ENCODE measurements around the gene ERAS. TPM values are rescaled to one million over a fixed set of nuclear protein-coding genes. Genes with fewer than 3 reads are reported as not detected.

ERAS gene
- total and polyA plus RNA-seq, 2 donors (not counting 3 experiments of a cell fraction or from before 2014, with no cell fraction given): 0.14 TPM; not detected in 1

DNA sequence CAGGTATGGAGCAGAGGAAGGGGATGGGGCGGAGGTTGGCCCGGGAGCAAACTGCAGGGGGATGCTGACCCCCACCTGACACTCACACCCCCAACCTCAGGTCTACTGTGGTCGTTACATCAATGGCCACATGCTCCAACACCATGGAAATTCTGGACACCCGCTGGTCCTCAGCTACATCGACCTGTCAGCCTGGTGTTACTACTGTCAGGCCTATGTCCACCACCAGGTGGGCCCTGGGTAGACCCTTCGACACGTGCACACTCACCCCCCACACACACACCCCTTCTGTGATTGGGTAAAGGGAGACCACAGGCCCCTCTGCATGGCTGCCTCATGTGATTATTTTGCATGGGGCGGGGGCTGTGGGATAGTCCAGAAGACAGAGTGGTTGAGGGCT is 2.2 kb upstream of the ERAS start:
- no peak overlapping the region for H3K4me2 ChIP-seq (ENCODE audit: insufficient read depth, low read length)
- H3K4me3 ChIP-seq (replicated peaks in 1 of 3; ENCODE audit: insufficient read depth in 1 of 3, low read depth in 1 of 3, low read length in 3 of 3): no peak overlapping the region
- FAIRE-seq: no peak
- no peak overlapping the region for H2AFZ ChIP-seq (ENCODE audit: low read depth, low read length)
- BruUV-seq (replicated peaks): no TSS peak
- no peak overlapping the region for H3K27ac ChIP-seq (ENCODE audit: insufficient read depth, low read depth, low read length)
- ChIA-PET CTCF (no interaction called here), POLR2A (no interaction called here)
- no peaks in the 10 kb centered on the region for H3K9me1 ChIP-seq (replicated peaks; ENCODE audit: control insufficient read depth, extremely low read depth, insufficient read depth, low read length)
- no peaks in the 10 kb centered on the region for H3K4me1 ChIP-seq (ENCODE audit: control insufficient read depth, extremely low read depth, insufficient read depth, low read length)
- H3K9me3 ChIP-seq (replicated peaks; ENCODE audit: control insufficient read depth, insufficient read depth, low read length): no peaks in the 10 kb centered on the region
- no peak for DNase-seq (ENCODE audit: low read depth, low spot score)
- intact Hi-C loops (cut with micrococcal nuclease): no loop called here
- H3K36me3 ChIP-seq (ENCODE audit: control insufficient read depth in 2 of 2, extremely low read depth in 1 of 2, insufficient read depth in 2 of 2, low read length in 2 of 2): peaks cover 0 to 2% of the 10 kb centered on the region in 2 experiments
- dilution Hi-C loops (cut with MboI; ENCODE audit: extremely low pct_ligation_motif_present, low sequenced_read_pairs): no loop called here
- H3K79me2 ChIP-seq (ENCODE audit: control insufficient read depth, insufficient read depth, low read length): no peaks in the 10 kb centered on the region
- H3K27me3 ChIP-seq (ENCODE audit: control insufficient read depth in 2 of 2, insufficient read depth in 2 of 2, low read length in 2 of 2): peaks cover 6 to 15% of the 10 kb centered on the region in 2 experiments
- H4K20me1 ChIP-seq (replicated peaks; ENCODE audit: control insufficient read depth, extremely low read depth, insufficient read depth, low read length): no peaks in the 10 kb centered on the region
- H3K9ac ChIP-seq (replicated peaks; ENCODE audit: extremely low read depth, insufficient read depth, low read length): no peak overlapping the region
- TF ChIP-seq POLR2A (IDR thresholded peaks at IDR 0.05; ENCODE audit: low read depth, low read length) (no peak), MYC (IDR thresholded peaks at IDR 0.05; ENCODE audit: low read depth, low read length) (no peak), FOS (IDR thresholded peaks at IDR 0.05; ENCODE audit: borderline replicate concordance, insufficient read depth, low read length) (no peak)
- TF ChIP-seq, protein P1, sequence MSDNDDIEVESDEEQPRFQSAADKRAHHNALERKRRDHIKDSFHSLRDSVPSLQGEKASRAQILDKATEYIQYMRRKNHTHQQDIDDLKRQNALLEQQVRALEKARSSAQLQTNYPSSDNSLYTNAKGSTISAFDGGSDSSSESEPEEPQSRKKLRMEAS (IDR thresholded peaks at IDR 0.05; ENCODE audit: insufficient read depth, insufficient read length): no peak

DNA sequence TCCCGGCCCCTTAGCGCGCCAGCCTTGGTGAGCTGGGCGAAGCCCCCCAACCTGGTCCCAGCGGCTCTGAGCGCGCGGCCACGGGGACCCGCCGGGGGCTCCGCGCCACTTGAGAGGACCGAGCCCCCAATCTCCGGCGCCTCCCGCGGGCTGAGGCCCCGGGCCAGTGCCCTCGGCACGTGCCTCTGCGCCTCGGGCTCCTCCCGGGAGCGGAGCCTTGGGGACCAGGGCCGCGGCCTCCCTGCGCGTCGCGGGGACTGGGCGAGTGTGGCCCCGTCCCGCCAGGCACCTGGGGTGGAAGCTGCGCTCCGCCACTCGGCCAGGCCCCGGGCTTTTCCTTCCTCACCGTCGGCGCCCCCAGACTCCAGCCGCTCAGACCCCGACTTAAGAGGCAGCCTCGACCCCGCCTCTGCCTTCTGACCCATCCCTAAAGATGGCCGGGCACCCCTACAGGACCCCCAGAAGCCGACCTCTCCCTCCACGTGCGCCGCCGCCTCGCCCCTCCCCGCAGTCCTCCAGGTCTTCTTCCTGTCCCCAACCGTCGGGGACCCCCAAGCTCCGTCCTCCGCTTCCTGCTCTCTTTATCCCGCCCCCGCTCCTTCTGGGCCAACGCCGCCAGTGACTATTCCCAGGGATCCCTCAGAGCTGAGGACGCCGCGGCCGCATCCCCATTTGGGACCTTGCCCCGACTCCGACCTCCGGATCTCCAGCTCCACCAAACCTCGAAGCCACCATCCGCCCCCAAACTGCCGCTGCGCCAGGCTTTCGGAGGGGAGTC is 752 bp downstream of the ERAS start:
- no peak overlapping the region for H3K9ac ChIP-seq (replicated peaks; ENCODE audit: extremely low read depth, insufficient read depth, low read length)
- BruUV-seq (replicated peaks): no TSS peak
- intact Hi-C loops (cut with micrococcal nuclease) (no loop called here), dilution Hi-C loops (cut with MboI; ENCODE audit: extremely low pct_ligation_motif_present, low sequenced_read_pairs) (no loop called here)
- peaks cover 0 to 2% of the 10 kb centered on the region in 2 experiments for H3K36me3 ChIP-seq (ENCODE audit: control insufficient read depth in 2 of 2, extremely low read depth in 1 of 2, insufficient read depth in 2 of 2, low read length in 2 of 2)
- no peaks in the 10 kb centered on the region for H4K20me1 ChIP-seq (replicated peaks; ENCODE audit: control insufficient read depth, extremely low read depth, insufficient read depth, low read length)
- TF ChIP-seq GATA2 (IDR thresholded peaks at IDR 0.05; ENCODE audit: insufficient read depth, insufficient read length, low read depth, low read length): no peak
- no peak for TF ChIP-seq POLR2AphosphoS5 (IDR thresholded peaks at IDR 0.05; ENCODE audit: insufficient read depth, low read depth, low read length)
- TF ChIP-seq, protein P1 (IDR thresholded peaks at IDR 0.05; ENCODE audit: insufficient read depth, insufficient read length): no peak
- no peak for TF ChIP-seq POLR2A (IDR thresholded peaks at IDR 0.05; ENCODE audit: low read depth, low read length)
- TF ChIP-seq EZH2 (IDR thresholded peaks at IDR 0.05; ENCODE audit: borderline replicate concordance, low read depth, low read length, severe bottlenecking): peak; percentile 91
- TF ChIP-seq MYC (IDR thresholded peaks at IDR 0.05; ENCODE audit: low read depth, low read length): no peak
- TF ChIP-seq, protein P2, sequence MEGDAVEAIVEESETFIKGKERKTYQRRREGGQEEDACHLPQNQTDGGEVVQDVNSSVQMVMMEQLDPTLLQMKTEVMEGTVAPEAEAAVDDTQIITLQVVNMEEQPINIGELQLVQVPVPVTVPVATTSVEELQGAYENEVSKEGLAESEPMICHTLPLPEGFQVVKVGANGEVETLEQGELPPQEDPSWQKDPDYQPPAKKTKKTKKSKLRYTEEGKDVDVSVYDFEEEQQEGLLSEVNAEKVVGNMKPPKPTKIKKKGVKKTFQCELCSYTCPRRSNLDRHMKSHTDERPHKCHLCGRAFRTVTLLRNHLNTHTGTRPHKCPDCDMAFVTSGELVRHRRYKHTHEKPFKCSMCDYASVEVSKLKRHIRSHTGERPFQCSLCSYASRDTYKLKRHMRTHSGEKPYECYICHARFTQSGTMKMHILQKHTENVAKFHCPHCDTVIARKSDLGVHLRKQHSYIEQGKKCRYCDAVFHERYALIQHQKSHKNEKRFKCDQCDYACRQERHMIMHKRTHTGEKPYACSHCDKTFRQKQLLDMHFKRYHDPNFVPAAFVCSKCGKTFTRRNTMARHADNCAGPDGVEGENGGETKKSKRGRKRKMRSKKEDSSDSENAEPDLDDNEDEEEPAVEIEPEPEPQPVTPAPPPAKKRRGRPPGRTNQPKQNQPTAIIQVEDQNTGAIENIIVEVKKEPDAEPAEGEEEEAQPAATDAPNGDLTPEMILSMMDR (IDR thresholded peaks at IDR 0.05; ENCODE audit: extremely low read depth in 1 of 2, insufficient read depth in 1 of 2, low read depth in 1 of 2, low read length in 2 of 2): no peak
- ChIA-PET POLR2A (no interaction called here), CTCF (no interaction called here)
- no peaks in the 10 kb centered on the region for H3K9me1 ChIP-seq (replicated peaks; ENCODE audit: control insufficient read depth, extremely low read depth, insufficient read depth, low read length)
- no peak overlapping the region for H3K4me2 ChIP-seq (ENCODE audit: insufficient read depth, low read length)
- no peaks in the 10 kb centered on the region for H3K9me3 ChIP-seq (replicated peaks; ENCODE audit: control insufficient read depth, insufficient read depth, low read length)
- H3K27me3 ChIP-seq (ENCODE audit: control insufficient read depth in 2 of 2, insufficient read depth in 2 of 2, low read length in 2 of 2): peaks cover 18 to 35% of the 10 kb centered on the region in 2 experiments
- DNase-seq (ENCODE audit: low read depth, low spot score): no peak
- no peak overlapping the region for H2AFZ ChIP-seq (ENCODE audit: low read depth, low read length)
- no peak overlapping the region for H3K4me3 ChIP-seq (replicated peaks in 1 of 3; ENCODE audit: insufficient read depth in 1 of 3, low read depth in 1 of 3, low read length in 3 of 3)
- no peaks in the 10 kb centered on the region for H3K79me2 ChIP-seq (ENCODE audit: control insufficient read depth, insufficient read depth, low read length)
- H3K27ac ChIP-seq (ENCODE audit: insufficient read depth, low read depth, low read length): no peak overlapping the region
- no peaks in the 10 kb centered on the region for H3K4me1 ChIP-seq (ENCODE audit: control insufficient read depth, extremely low read depth, insufficient read depth, low read length)
- no peak for FAIRE-seq

Measured in endothelial cell of umbilical vein (primary cell).